NB4 (cell line): Measurements from ENCODE around the gene TRMT10C.

Experiments used
- MAX ChIP-seq: IDR thresholded peaks from 2 replicates; pipeline ENCODE4 v1.6.1; 2011; ENCODE audit warnings: low read depth, low read length
- POLR2A ChIP-seq: IDR thresholded peaks from 2 replicates; pipeline ENCODE4 v1.6.1; 2011; ENCODE audit warnings: mild to moderate bottlenecking; ENCODE audit not compliant: insufficient read length; ENCODE audit errors: extremely low read depth
- TF ChIP-seq, protein P1 (sequence below): IDR thresholded peaks from one replicate; pipeline ENCODE4 v1.5.1; 2012; ENCODE audit warnings: low read depth, low read length

GRCh38 chr3:101530686-101531047, 31.0 kb upstream of the TRMT10C start:
- TF ChIP-seq POLR2A (no peak), MAX (no peak)
- TF ChIP-seq, protein P1, sequence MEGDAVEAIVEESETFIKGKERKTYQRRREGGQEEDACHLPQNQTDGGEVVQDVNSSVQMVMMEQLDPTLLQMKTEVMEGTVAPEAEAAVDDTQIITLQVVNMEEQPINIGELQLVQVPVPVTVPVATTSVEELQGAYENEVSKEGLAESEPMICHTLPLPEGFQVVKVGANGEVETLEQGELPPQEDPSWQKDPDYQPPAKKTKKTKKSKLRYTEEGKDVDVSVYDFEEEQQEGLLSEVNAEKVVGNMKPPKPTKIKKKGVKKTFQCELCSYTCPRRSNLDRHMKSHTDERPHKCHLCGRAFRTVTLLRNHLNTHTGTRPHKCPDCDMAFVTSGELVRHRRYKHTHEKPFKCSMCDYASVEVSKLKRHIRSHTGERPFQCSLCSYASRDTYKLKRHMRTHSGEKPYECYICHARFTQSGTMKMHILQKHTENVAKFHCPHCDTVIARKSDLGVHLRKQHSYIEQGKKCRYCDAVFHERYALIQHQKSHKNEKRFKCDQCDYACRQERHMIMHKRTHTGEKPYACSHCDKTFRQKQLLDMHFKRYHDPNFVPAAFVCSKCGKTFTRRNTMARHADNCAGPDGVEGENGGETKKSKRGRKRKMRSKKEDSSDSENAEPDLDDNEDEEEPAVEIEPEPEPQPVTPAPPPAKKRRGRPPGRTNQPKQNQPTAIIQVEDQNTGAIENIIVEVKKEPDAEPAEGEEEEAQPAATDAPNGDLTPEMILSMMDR = no peak
